Measurements from ENCODE around the gene MDGA2. TPM values are rescaled to one million over a fixed set of nuclear protein-coding genes. Genes with fewer than 3 reads are reported as not detected.
"Not testable (repeated sequence)": the region's sequence is repeated elsewhere in the genome, so short reads cannot be mapped to it uniquely, and the experiment has no call there.

MDGA2 gene
- total RNA-seq, 1 experiment from 2014 or later: not detected

GRCh38 chr14:47246367-47246766 lies 429.0 kb downstream of the MDGA2 start:
- H3K36me3 ChIP-seq: no peaks in the 10 kb centered on the region
- DNase-seq: no peak
- H3K27me3 ChIP-seq: no peaks in the 10 kb centered on the region
- H3K4me3 ChIP-seq: no peak overlapping the region
- no peaks in the 10 kb centered on the region for H3K9me3 ChIP-seq

GRCh38 chr14:47242579-47242978 lies 432.8 kb downstream of the MDGA2 start:
- H3K36me3 ChIP-seq, H3K27me3 ChIP-seq, DNase-seq, H3K4me3 ChIP-seq, H3K9me3 ChIP-seq: not testable (repeated sequence)

GRCh38 chr14:47240748-47241437 lies 434.5 kb downstream of the MDGA2 start:
- H3K27me3 ChIP-seq: no peaks in the 10 kb centered on the region
- H3K4me3 ChIP-seq: no peak overlapping the region
- no peak for DNase-seq
- no peaks in the 10 kb centered on the region for H3K9me3 ChIP-seq
- H3K36me3 ChIP-seq: no peaks in the 10 kb centered on the region

- H3K36me3 ChIP-seq: no peaks in the 10 kb centered on the region
- no peak for DNase-seq
- no peaks in the 10 kb centered on the region for H3K27me3 ChIP-seq
- H3K4me3 ChIP-seq: no peak overlapping the region
- H3K9me3 ChIP-seq: no peaks in the 10 kb centered on the region
Measured at GRCh38 chr14:47235619-47236018, 439.8 kb downstream of the MDGA2 start.

GRCh38 chr14:47226877-47227520 lies 448.4 kb downstream of the MDGA2 start:
- no peak for DNase-seq
- H3K4me3 ChIP-seq: no peak overlapping the region

GRCh38 chr14:47223656-47224055 lies 451.7 kb downstream of the MDGA2 start:
- Histone ChIP-seq H3K27me3 (no peaks in the 10 kb centered on the region), H3K4me3 (no peak overlapping the region), H3K9me3 (no peaks in the 10 kb centered on the region), H3K36me3 (no peaks in the 10 kb centered on the region)
- DNase-seq: no peak

More at GRCh38 chr14:47226877-47227520, 448.4 kb downstream of the MDGA2 start:
- H3K36me3 ChIP-seq: no peaks in the 10 kb centered on the region
- no peaks in the 10 kb centered on the region for H3K27me3 ChIP-seq
- H3K9me3 ChIP-seq: no peaks in the 10 kb centered on the region

GRCh38 chr14:47220096-47220495 lies 455.3 kb downstream of the MDGA2 start:
- no peak for DNase-seq
- Histone ChIP-seq H3K4me3 (no peak overlapping the region), H3K27me3 (no peaks in the 10 kb centered on the region), H3K36me3 (no peaks in the 10 kb centered on the region), H3K9me3 (no peaks in the 10 kb centered on the region)

GRCh38 chr14:47211263-47211662 lies 464.1 kb downstream of the MDGA2 start:
- Histone ChIP-seq H3K27me3 (no peaks in the 10 kb centered on the region), H3K4me3 (no peak overlapping the region), H3K9me3 (no peaks in the 10 kb centered on the region), H3K36me3 (no peaks in the 10 kb centered on the region)
- DNase-seq: no peak

- no peak for DNase-seq
- Histone ChIP-seq H3K27me3 (no peaks in the 10 kb centered on the region), H3K4me3 (no peak overlapping the region), H3K9me3 (no peaks in the 10 kb centered on the region), H3K36me3 (no peaks in the 10 kb centered on the region)
Measured at GRCh38 chr14:47210099-47210498, 465.3 kb downstream of the MDGA2 start.

GRCh38 chr14:47208434-47208833 lies 467.0 kb downstream of the MDGA2 start:
- no peak for DNase-seq
- Histone ChIP-seq H3K4me3 (no peak overlapping the region), H3K36me3 (no peaks in the 10 kb centered on the region), H3K27me3 (no peaks in the 10 kb centered on the region), H3K9me3 (no peaks in the 10 kb centered on the region)

GRCh38 chr14:47207617-47208016 lies 467.8 kb downstream of the MDGA2 start:
- DNase-seq: no peak
- no peaks in the 10 kb centered on the region for H3K9me3 ChIP-seq
- H3K4me3 ChIP-seq: no peak overlapping the region
- H3K27me3 ChIP-seq: no peaks in the 10 kb centered on the region
- no peaks in the 10 kb centered on the region for H3K36me3 ChIP-seq

GRCh38 chr14:47200740-47201139 lies 474.7 kb downstream of the MDGA2 start:
- no peaks in the 10 kb centered on the region for H3K36me3 ChIP-seq
- no peak for DNase-seq
- H3K4me3 ChIP-seq: no peak overlapping the region
- H3K9me3 ChIP-seq: no peaks in the 10 kb centered on the region
- no peaks in the 10 kb centered on the region for H3K27me3 ChIP-seq

GRCh38 chr14:47195582-47195981 lies 479.8 kb downstream of the MDGA2 start:
- DNase-seq: no peak
- no peaks in the 10 kb centered on the region for H3K9me3 ChIP-seq

GRCh38 chr14:47194055-47194454 lies 481.4 kb downstream of the MDGA2 start:
- Histone ChIP-seq H3K9me3 (no peaks in the 10 kb centered on the region), H3K4me3 (no peak overlapping the region), H3K36me3 (no peaks in the 10 kb centered on the region), H3K27me3 (no peaks in the 10 kb centered on the region)
- no peak for DNase-seq

More at GRCh38 chr14:47195582-47195981, 479.8 kb downstream of the MDGA2 start:
- no peak overlapping the region for H3K4me3 ChIP-seq
- H3K27me3 ChIP-seq: no peaks in the 10 kb centered on the region
- H3K36me3 ChIP-seq: no peaks in the 10 kb centered on the region

- H3K9me3 ChIP-seq, H3K4me3 ChIP-seq, H3K36me3 ChIP-seq, H3K27me3 ChIP-seq: not testable (repeated sequence)
- peak; percentile 0 for DNase-seq
Measured at GRCh38 chr14:47192203-47192602, 483.2 kb downstream of the MDGA2 start.

- Histone ChIP-seq H3K27me3 (no peaks in the 10 kb centered on the region), H3K9me3 (no peaks in the 10 kb centered on the region), H3K4me3 (no peak overlapping the region), H3K36me3 (no peaks in the 10 kb centered on the region)
- DNase-seq: no peak
Measured at GRCh38 chr14:47191700-47192099, 483.7 kb downstream of the MDGA2 start.

GRCh38 chr14:47189911-47190484 lies 485.4 kb downstream of the MDGA2 start:
- no peaks in the 10 kb centered on the region for H3K9me3 ChIP-seq
- no peak overlapping the region for H3K4me3 ChIP-seq

GRCh38 chr14:47186486-47186885 lies 488.9 kb downstream of the MDGA2 start:
- Histone ChIP-seq H3K27me3 (no peaks in the 10 kb centered on the region), H3K4me3 (no peak overlapping the region), H3K36me3 (no peaks in the 10 kb centered on the region), H3K9me3 (no peaks in the 10 kb centered on the region)
- no peak for DNase-seq

More at GRCh38 chr14:47189911-47190484, 485.4 kb downstream of the MDGA2 start:
- DNase-seq: no peak
- Histone ChIP-seq H3K36me3 (no peaks in the 10 kb centered on the region), H3K27me3 (no peaks in the 10 kb centered on the region)

Data from MG63 (cell line).